HepG2 (cell line): Measurements from ENCODE around the gene FGF16. TPM values are rescaled to one million over a fixed set of nuclear protein-coding genes. Genes with fewer than 3 reads are reported as not detected.

Source experiments
- ATAC-seq: fragments of 200-7000 bp; cut with Tn5 transposase; 3 replicates; pipeline ENCODE4 v1.9.1; 2020; ENCODE audit warnings: mild to moderate bottlenecking, moderate library complexity
- BruUV-seq: library from RNA; stranded (reverse); fragments of 400-500 nt; replicated peaks from 2 replicates; lab custom pipeline; 2021; lab: Mats Ljungman, UMichigan
- CTCF ChIA-PET: fragments of 300-600 bp; formaldehyde crosslinking; extraction: SDS; loops from one replicate; lab custom pipeline; 2021; ENCODE audit warnings: low total read pairs, inconsistent platforms, low intra/inter-chr PET ratio; lab: Yijun Ruan, JAX
- POLR2A ChIA-PET: fragments of 350-600 bp; sonication (Branson Sonifier 250); formaldehyde crosslinking; loops from one replicate; lab custom pipeline; 2020; ENCODE audit warnings: antibody characterized with exemption, inconsistent platforms; lab: Yijun Ruan, JAX
- DNase-seq: peaks from one replicate; pipeline ENCODE4 v3.0.0-alpha.2; 2015; ENCODE audit warnings: low spot score
- FAIRE-seq: peaks from 3 replicates; lab custom pipeline; 2011; peaks lifted over from hg19 to GRCh38; lab: Jason Lieb, UNC
- H2AFZ ChIP-seq: one replicate; pipeline ENCODE4 v1.6.1; 2011; ENCODE audit warnings: low read length, inconsistent platforms
- H3K27ac ChIP-seq: fragments of 300-600 bp; 3 replicates; pipeline ENCODE4 v1.8.0; 2011; ENCODE audit warnings: mixed run types, mild to moderate bottlenecking, mixed read lengths, low read length, inconsistent platforms; ENCODE audit not compliant: insufficient read depth; ENCODE audit errors: extremely low read length
- H3K27me3 ChIP-seq, 2 experiments: fragments of 200-600 bp in 1 of 2; 2 replicates in 1 of 2; 3 replicates in 1 of 2; pipeline versions ENCODE4 v1.6.0 to v1.8.0; 2011; ENCODE audit warnings: low read length in 2 of 2, mild to moderate bottlenecking in 2 of 2, moderate library complexity in 2 of 2, inconsistent platforms in 1 of 2; ENCODE audit not compliant: insufficient read depth in 2 of 2, control insufficient read depth in 1 of 2
- H3K36me3 ChIP-seq, 2 experiments: fragments of 200-600 bp in 1 of 2; replicated peaks in 1 of 2; 2 replicates in 1 of 2; 3 replicates in 1 of 2; pipeline versions ENCODE4 v1.5.1 to v1.8.0; 2011; ENCODE audit warnings: low read length in 2 of 2, inconsistent platforms in 1 of 2; ENCODE audit not compliant: insufficient read depth in 2 of 2, control insufficient read depth in 1 of 2
- H3K4me1 ChIP-seq: 2 replicates; pipeline ENCODE4 v1.5.1; 2012; ENCODE audit warnings: low read length, inconsistent platforms; ENCODE audit not compliant: insufficient read depth
- H3K4me2 ChIP-seq: 2 replicates; pipeline ENCODE4 v1.6.0; 2011; ENCODE audit warnings: low read depth, low read length, inconsistent platforms
- H3K4me3 ChIP-seq, 3 experiments: fragments of 200-600 bp in 1 of 3; sonication (generic), shearing (Covaris generic) in 1 of 3; replicated peaks in 1 of 3; 2 replicates each; pipeline ENCODE4 v1.5.1; 2011 to 2016; ENCODE audit warnings: low read length in 3 of 3, inconsistent platforms in 2 of 3, low read depth in 2 of 3, mild to moderate bottlenecking in 2 of 3, control low read depth in 1 of 3, mixed read lengths in 1 of 3; ENCODE audit not compliant: insufficient read depth in 1 of 3
- H3K79me2 ChIP-seq: one replicate; pipeline ENCODE4 v1.6.1; 2011; ENCODE audit warnings: low read length, inconsistent platforms; ENCODE audit not compliant: insufficient read depth
- H3K9ac ChIP-seq: 2 replicates; pipeline ENCODE4 v1.6.0; 2011; ENCODE audit warnings: mild to moderate bottlenecking, low read depth, low read length, inconsistent platforms; ENCODE audit not compliant: insufficient read depth
- H3K9me3 ChIP-seq: 2 replicates; pipeline ENCODE4 v1.5.1; 2012; ENCODE audit warnings: mild to moderate bottlenecking, low read length
- H4K20me1 ChIP-seq: 2 replicates; pipeline ENCODE4 v1.6.0; 2011; ENCODE audit warnings: inconsistent platforms, mild to moderate bottlenecking, low read length, moderate library complexity; ENCODE audit not compliant: insufficient read depth
- GATA4 ChIP-seq: sonication (generic); IDR thresholded peaks from 2 replicates; pipeline ENCODE4 v1.6.1; 2016; ENCODE audit warnings: antibody characterized with exemption, low read depth, borderline replicate concordance
- JUND ChIP-seq: sonication (generic); formaldehyde crosslinking; IDR thresholded peaks from 2 replicates; pipeline ENCODE4 v1.8.0; 2022; ENCODE audit warnings: mild to moderate bottlenecking, missing genetic modification reagents
- MTA1 ChIP-seq: sonication (generic); formaldehyde crosslinking; IDR thresholded peaks from 2 replicates; pipeline ENCODE4 v1.4.0; 2020; ENCODE audit warnings: missing genetic modification reagents, mild to moderate bottlenecking, borderline replicate concordance
- ZBTB2 ChIP-seq: sonication (generic); formaldehyde crosslinking; IDR thresholded peaks from 2 replicates; pipeline ENCODE4 v1.8.0; 2022; ENCODE audit warnings: low read depth, missing genetic modification reagents
- ZNF749 ChIP-seq: sonication (generic); formaldehyde crosslinking; IDR thresholded peaks from 2 replicates; pipeline ENCODE4 v1.8.0; 2022; ENCODE audit warnings: mild to moderate bottlenecking, missing genetic modification reagents, moderate library complexity, borderline replicate concordance
- ZNF816 ChIP-seq: sonication (generic); formaldehyde crosslinking; IDR thresholded peaks from 2 replicates; pipeline ENCODE4 v1.8.0; 2022; ENCODE audit warnings: missing genetic modification reagents, mild to moderate bottlenecking, borderline replicate concordance
- WGBS: methylation state at CpG from one replicate; pipeline ENCODE4 v1.1.6; 2017; ENCODE audit warnings: low lambda C conversion rate; 5-methylcytosine and 5-hydroxymethylcytosine counted together
- in situ Hi-C: cut with HindIII; loops from 2 replicates; pipeline ENCODE4 v1.10.0; 2017; ENCODE audit warnings: low pct_unique_long_range_greater_than_20kb; ENCODE audit not compliant: extremely low pct_ligation_motif_present
- intact Hi-C: fragments of 100-400 bp; cut with micrococcal nuclease; formaldehyde crosslinking; loops from one replicate; pipeline ENCODE4 v1.10.0; 2022; ENCODE audit not compliant: unreplicated experiment
- polyA plus RNA-seq, 8 experiments: library from polyadenylated mRNA; depleted of rRNA in 3 of 8; stranded (reverse) in 7 of 8; unstranded in 1 of 8; fragments of >200 nt; fragmentation: Illumina TruSeq in 4 of 8; extraction: Trizol in 4 of 8; gene quantifications; 2 replicates each; pipeline versions ENCODE4 v1.2.1 to v1.2.3, GENCODE V29; 2011 to 2016; ENCODE audit warnings: low read depth in 4 of 8, missing spikeins in 1 of 8, mixed read lengths in 1 of 8; ENCODE audit not compliant: insufficient read depth in 1 of 8
- total RNA-seq, 5 experiments: library from RNA; depleted of rRNA; stranded (reverse); fragments of >200 nt; fragmentation: Illumina TruSeq; extraction: Trizol; gene quantifications; 2 replicates each; pipeline ENCODE4 v1.2.3, GENCODE V29; 2016; ENCODE audit warnings: low read depth in 1 of 5

Gene FGF16
- total and polyA plus RNA-seq, 2 of the 13 experiments (the other 11 are each of a cell fraction or from before 2014, with no cell fraction given): not detected

GRCh38 chrX:77422891-77423648 is 24.1 kb upstream of the FGF16 start:
- H3K27me3 ChIP-seq: no peaks in the 10 kb centered on the region
- no peak overlapping the region for H3K4me3 ChIP-seq
- no TSS peak for BruUV-seq
- no peaks in the 10 kb centered on the region for H3K36me3 ChIP-seq
- DNase-seq (no peak), FAIRE-seq (no peak), ATAC-seq (no peak)
- intact Hi-C loops (no loop called here), in situ Hi-C loops (no loop called here)
- H3K9ac ChIP-seq: no peak overlapping the region
- no peaks in the 10 kb centered on the region for H3K79me2 ChIP-seq
- no peaks in the 10 kb centered on the region for H4K20me1 ChIP-seq
- no peak overlapping the region for H3K4me2 ChIP-seq
- H3K4me1 ChIP-seq: no peaks in the 10 kb centered on the region
- CTCF ChIA-PET: no interaction called here
- whole genome bisulfite sequencing: 0% methylated on average over 3 of the region's 4 CpGs
- H2AFZ ChIP-seq: no peak overlapping the region
- POLR2A ChIA-PET: no interaction called here
- H3K27ac ChIP-seq: no peak overlapping the region
- TF ChIP-seq ZBTB2 (no peak), ZNF749 (CRISPR knock-in tag) (no peak), ZNF816 (CRISPR knock-in tag) (no peak), GATA4 (no peak), MTA1 (CRISPR knock-in tag) (no peak)
- H3K9me3 ChIP-seq: no peaks in the 10 kb centered on the region

DNA sequence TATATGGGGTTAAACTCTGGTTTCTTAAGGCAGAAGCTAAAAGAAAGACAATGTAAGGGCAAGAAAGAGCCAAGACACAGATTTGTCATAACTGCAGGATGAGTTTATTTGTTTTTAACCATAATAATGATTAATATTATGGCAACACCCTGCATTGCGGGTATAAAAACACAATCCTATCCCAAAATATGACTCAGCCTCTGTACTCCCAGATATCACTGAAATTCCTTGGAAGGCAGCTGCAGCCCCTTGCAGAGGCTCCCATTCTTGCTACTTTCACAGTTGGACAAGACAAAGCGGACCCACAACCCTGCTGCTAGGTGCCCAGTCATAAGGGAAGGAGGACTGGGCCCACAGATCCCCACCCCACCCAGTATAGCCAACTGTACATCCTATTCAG is 20.4 kb upstream of the FGF16 start:
- 0% methylated on average over 1 of the region's 2 CpGs for WGBS
- Histone ChIP-seq H2AFZ (no peak overlapping the region), H3K36me3 (no peaks in the 10 kb centered on the region), H3K9ac (no peak overlapping the region), H3K27ac (no peak overlapping the region), H3K79me2 (no peaks in the 10 kb centered on the region), H3K27me3 (no peaks in the 10 kb centered on the region), H4K20me1 (no peaks in the 10 kb centered on the region), H3K9me3 (no peaks in the 10 kb centered on the region), H3K4me3 (no peak overlapping the region), H3K4me1 (no peaks in the 10 kb centered on the region), H3K4me2 (no peak overlapping the region)
- POLR2A ChIA-PET: no interaction called here
- intact Hi-C loops (no loop called here), in situ Hi-C loops (no loop called here)
- BruUV-seq: no TSS peak
- FAIRE-seq: no peak
- ATAC-seq: no peak
- DNase-seq: no peak
- TF ChIP-seq JUND (CRISPR knock-in tag): no peak
- CTCF ChIA-PET: no interaction called here
